GM19043 (cell line): Measurements from ENCODE around the gene ARL2.

Experiments used
- ATAC-seq: cut with Tn5 transposase; IDR thresholded peaks from one replicate; pipeline ENCODE4 v1.9.1; 2021; ENCODE audit warnings: low read depth; ENCODE audit not compliant: unreplicated experiment

Gene ARL2

DNA sequence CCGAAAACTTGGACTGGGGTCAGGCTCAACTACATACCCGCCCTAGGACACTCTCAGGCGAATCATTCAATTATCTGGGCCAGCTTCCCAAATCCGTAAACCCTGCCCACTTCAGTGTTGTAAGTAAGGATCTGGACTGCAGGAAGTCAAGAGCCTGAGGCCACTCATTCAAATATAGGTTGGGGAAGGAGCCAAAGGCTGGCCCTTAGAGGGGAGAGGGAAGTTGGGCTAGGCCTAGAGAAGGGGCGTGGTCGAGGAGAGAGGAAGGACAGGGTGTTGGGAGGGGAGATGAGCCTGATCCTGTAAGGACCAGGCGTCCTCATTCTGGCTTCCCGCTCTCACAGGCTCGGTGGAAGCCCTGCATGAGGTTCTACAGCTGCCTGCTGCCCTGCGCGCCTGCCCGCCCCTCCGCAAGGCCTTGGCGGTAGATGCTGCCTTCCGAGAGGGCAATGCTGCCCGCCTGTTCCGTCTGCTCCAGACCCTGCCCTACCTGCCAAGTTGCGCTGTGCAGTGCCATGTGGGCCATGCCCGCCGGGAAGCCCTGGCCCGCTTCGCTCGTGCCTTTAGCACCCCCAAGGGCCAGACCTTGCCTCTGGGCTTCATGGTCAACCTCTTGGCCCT, 30.0 kb downstream of the ARL2 start:
- ATAC-seq, result no peak

DNA sequence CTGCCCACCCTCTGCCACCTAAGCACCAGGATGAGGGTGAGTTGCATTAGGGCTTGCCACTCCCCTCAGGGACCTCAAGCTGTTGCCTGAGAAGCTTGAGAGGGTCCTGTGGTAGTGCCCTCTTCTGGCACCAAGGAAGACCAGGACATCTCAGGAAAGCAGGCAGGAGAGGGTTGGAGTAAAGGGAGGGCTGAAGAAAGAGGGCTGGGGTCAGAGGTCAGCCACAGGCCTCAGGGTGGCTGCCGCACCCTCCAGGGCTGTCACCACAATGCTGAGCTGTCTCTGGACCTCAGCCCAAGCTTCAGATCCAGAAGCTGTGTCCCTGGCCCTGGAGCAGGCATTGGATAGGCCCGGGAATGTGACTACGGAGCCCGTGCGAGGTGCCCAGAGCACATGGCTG, 31.1 kb downstream of the ARL2 start:
- no peak for ATAC-seq

GRCh38 chr11:65045728-65046127, 31.8 kb downstream of the ARL2 start:
- ATAC-seq, result no peak

DNA sequence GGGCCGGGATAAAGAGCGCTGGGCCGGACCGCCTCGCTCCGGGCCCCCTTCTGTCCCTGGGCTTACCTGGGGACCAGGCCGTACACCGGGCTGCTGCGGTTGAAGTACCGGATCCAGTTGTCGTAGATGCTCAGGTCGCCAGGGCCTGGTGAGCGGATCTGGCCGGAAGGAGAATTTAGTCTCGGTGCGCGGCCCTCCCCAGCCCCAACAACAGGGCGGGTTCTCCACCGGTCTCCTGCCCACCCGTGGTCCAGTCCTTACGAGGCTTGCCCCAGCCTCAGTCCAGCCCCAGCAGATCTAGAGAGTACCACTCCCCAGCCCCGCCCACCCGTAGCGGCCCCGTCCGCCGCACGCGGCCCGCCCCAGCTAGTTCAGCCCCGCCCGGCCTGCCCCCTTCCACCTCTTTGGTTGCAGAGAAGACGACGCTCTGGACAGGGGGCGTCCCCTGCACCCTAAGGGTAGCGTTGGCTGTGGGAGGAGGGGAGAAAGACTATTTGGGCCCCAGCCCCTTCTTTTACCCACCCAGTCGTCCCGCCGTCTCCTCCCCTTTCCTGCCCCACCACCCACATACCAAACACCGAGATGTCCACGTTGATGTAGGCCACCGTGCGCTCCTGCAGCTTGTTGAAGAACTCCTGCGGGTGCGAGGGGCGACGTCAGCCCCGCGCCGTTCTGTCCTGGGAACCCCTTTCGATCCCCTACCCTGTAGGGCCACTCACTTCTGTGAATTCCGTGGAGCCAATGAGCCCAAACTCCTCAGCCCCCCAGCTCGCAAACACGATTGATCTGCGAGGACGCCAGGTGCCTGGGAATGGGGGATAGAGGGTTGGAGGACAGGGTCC, 33.8 kb downstream of the ARL2 start:
- ATAC-seq, result no peak

DNA sequence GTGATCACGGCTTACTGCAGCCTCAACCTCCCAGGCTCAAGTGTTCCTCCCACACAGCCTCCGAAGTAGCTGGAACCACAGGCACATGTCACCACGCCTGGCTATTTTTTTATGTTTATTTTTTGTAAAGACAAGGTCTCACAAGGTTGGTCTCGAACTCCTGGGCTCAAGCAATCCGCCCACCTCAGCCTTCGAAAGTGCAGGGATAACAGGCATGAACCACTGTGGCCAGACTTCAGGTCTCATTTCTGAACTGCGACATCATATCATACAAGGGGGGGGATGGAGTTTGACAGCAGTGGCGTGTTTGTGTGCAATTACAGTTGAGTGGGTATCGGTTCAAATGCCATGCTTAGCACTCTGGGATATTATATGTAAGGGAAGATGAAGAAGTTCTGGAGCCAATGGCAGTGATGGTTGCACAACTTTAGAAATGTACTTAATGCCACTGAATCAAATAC, 37.5 kb downstream of the ARL2 start:
- ATAC-seq, result no peak

DNA sequence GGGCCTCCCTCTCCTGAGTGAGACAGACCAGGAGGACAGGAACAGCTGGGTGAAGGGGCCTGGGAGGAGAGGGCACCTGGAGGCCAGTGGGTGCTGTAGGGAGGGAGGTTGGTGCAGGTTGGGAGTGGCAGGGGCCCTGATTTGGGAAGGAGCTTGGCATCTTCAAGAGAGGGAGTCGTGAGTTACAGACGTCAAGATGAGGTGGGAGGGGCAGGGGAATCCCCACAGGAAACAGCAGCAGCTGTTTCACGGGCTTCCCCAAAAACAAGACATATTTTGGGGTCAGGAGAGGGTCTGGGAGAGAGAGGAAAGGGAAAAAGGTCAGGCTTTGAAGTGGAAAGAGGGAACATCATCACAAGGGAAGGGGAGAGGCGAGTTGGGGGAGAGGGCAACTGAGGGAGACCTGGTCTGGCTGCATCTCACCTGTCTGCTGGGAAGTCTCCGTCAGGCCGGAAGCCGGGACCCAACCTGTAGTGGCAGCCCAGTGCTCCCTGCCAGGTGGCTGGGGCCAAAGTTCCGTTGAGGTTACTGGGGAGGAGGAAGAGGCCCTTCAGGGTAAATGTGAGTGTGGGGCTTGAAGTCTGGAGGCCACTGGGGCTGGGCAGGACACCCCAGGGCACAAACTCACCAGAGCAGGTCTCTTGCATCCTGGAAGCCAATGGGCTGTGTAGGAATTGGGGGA, 40.0 kb downstream of the ARL2 start:
- ATAC-seq, result no peak

GRCh38 chr11:65055538-65055937, 41.6 kb downstream of the ARL2 start:
- no peak for ATAC-seq

DNA sequence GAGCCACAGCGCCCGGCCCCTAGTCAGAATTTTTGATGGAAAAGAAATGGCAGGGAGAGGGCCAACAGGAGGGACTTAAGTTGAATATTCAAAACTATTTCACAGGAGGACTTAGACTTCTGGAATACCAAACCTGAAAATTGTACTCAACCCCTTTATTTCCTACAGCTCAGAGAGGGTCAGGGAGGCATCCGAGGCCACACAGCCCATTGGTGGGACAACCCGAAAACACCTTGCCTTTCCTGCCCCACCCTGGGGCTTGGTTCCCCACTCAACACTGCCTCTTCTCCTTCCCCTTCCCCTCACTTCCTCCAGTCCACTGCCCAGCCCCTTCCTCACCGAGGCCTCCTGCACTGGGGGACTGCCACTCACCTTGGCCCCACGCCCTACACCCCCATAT, 43.0 kb downstream of the ARL2 start:
- ATAC-seq, result no peak

DNA sequence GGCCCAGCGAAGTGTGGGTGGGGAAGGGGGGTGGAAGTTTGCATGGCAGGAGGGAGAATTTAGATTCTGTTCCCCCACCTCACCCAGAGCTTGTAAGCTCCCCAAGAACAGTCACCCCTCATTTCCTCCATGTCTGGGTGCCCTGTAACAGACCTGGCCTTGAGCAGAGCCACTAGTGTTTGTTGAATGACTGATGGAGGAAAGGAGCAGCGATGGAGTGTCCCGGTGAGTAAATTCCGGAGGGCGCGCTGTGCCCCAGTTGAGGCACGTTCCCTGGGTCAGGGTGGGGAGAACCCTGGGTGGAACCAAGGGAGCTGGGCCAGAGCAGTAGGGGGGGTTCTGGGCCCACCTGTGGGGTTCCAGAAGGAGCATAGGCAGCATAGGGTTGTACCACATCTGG, 43.6 kb downstream of the ARL2 start:
- ATAC-seq, result no peak

DNA sequence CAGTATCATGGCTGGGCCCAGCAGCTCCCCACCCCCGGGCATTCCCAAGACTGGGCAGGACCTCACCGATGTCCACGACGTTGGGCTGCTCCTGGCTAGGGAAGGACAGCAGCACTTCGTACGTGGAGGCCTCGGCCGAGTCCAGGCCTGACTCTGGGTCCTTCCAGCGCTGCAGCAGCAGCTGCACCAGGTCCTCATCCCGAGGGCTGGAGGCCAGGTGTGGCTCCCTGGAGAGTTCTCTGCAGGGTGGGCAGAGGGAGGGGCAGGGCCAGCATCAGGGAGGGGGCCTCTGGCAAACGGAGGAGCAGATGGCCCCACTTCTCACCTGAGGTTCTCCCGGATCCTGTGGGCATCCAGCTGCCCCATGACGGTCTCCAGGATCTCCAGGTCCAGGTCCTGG, 44.1 kb downstream of the ARL2 start:
- no peak for ATAC-seq

DNA sequence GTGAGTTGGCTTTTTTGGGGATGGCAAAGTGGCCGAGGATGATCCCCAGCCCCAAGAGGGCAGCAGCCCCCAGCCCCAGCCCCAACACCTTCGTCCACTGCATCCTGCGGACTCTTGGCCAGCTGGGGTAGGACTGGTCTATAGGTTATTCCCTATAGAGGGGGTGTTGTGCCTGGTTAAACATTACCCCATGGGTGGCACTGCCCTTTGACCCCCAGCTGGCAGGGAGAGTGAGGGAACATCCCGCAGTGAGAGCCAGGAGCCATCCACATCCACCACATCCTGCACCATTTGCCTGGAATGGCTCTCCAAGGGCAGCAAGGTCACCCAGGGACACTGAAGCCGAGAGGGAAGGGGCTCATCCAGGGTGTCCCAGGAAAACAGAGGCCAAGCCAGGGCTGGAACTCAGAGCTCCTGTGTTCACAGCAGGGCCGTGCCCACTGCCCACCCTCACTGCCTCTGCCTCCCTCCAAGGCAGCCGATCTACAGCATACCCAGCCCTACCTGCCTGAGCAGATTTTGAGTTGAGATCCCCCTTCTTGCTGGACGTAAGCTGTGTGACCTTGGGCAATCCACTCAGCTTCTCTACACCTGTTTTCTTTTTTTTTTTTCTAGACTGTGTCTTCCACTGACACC, 44.6 kb downstream of the ARL2 start, which contains the start of gene NAALADL1:
NAALADL1 (minus strand) TSS at position 135 of the 636 bp plus-strand sequence; CDS start at position 103, 32 bp downstream.
- ATAC-seq, result no peak

DNA sequence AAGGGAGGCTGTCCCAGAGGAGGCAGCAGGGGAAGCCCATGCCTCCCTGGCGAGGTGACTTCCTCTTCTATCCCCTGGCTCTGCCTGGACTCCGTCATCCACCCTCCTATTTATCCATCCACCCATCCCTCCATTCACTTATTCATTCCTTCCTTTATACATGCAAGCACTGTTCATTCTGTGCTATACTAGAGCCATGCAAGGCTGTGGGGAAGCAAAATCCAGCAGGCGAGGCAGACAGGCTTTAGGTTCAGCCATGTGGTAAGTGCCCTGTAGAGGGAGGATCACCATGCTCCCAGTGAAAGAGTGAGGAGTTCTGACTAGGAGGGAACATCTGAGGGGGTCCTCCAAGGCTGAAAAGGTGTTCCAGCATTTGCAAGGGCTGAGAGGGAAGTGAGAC, 45.6 kb downstream of the ARL2 start:
- ATAC-seq, result no peak

DNA sequence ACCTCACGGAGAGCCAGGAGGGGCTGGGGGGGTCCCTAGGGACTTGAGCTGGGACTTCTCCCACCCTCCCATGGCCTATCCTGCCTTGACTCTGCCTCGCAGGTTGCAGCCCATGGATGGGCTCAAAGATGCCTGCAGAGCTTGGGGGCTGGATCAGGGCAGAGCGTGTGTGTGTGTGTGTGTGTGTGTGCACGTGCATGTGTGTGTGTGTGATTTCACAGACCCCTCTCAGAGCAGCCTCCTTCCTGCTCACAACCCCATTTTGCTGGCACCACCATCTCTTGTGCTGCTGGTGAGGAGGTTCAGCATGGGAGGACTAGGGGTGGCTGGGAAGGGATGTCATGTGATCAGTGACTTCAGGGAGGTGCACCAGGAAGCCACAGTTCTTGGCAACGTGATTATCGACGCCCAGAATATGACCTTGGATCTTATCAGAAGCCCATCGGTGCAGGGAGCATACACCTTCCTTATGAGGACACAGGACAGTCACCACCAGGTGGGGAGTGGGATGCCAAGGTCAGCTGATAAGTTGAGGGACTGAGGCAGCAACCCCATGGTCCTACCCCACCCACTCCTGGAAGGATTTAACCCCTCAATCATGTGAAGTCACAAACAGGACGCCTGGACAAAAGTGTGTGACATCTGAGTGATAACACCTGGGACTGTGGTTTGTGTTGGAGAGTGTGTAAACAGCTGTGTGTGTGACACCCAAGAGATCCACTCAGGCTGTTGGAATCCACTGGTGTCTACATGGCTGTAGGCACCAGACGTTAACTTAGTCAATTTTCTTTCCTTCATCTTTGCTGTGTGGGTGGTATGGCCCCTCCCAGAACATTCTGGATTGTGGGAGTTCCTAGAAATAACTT, 46.2 kb downstream of the ARL2 start:
- ATAC-seq, result no peak

- ATAC-seq, result no peak
Observed at GRCh38 chr11:65060913-65061408, 47.0 kb downstream of the ARL2 start.

DNA sequence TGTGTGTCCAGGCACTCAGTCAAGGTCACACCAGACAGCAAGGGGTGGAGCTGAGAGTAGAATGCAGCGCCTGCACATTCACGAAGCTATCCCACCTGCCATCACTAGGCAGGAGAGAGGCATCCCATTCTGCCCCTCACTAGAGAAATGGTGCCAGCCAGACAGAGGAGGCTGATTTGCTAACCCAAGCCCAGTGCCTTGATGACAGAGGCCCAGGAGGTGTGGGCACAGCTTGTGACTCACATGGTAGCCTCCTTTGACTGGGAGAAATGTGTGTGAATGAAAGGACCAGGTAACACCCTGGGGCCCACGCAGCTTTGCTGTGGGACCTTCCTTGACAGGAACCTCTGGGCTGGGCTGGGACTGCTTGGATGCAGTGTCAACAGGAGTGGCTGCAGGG, 49.6 kb downstream of the ARL2 start:
- ATAC-seq, result no peak

DNA sequence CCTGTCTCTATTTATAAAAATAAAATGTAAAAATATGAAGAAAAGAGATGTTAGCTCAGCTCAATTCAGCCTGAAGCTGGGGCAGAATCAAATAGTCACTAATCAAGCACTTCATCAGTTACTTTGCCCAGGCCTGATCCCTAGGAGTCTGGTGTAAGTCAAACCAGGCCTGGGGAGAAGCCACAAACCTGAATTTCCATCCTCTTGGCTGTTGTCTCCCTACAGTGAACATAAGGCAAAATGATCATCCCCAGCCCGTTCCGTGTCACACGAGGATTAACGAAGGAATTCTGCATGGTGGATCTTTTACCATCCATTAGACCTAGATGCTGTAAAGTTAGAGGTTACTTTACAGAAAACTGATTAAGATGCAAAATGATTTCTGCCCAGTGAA, 50.9 kb downstream of the ARL2 start:
- no peak for ATAC-seq

DNA sequence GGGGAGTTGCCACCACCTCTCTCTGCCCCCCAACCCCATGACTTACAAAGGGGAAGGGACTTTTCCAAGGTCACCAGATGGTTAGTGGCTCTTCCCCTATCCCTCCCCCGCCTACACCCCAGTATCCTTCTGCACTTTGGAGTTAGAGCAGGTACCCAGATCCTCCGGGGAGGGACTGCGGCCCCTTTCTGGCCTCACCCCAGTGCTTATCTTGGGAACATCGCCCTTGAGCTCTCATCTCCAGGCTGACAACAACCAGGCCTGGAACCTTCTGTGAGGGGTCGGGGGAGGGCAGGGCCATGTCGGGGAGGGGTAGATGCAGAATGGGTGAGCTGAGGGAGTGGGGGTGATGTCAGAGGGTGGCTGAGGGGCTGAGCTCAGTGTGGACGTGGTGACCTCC, 51.9 kb downstream of the ARL2 start:
- no peak for ATAC-seq

- no peak for ATAC-seq
Observed at GRCh38 chr11:65066315-65066714, 52.4 kb downstream of the ARL2 start.

DNA sequence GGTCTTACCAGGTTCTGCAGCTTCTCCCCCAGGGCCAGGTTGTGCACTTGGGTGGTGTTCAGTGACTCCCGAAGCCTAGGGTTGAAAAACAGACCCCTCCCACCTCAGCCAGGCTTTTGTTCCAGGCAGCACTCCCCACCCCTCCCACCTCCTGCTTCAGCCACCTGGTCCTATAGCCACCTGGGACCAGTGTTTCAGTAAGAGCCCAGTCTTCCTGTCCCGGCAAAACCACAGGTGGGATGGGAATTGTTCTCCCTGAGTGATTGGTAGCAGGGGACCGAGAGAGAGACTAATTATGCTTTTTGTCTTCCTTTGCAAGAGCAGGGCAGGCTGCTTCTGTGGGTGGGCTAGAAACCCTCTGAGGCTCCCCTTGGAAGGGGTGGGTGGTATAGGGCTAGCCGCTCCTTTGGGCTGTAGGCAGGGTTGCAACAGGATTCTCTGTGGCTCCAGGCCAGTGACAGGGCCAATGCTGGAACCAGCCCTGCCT, 52.9 kb downstream of the ARL2 start:
- no peak for ATAC-seq

- ATAC-seq, result no peak
Observed at GRCh38 chr11:65067446-65067845, 53.5 kb downstream of the ARL2 start.
